ENCODE data around the gene GYPC.

DNA sequence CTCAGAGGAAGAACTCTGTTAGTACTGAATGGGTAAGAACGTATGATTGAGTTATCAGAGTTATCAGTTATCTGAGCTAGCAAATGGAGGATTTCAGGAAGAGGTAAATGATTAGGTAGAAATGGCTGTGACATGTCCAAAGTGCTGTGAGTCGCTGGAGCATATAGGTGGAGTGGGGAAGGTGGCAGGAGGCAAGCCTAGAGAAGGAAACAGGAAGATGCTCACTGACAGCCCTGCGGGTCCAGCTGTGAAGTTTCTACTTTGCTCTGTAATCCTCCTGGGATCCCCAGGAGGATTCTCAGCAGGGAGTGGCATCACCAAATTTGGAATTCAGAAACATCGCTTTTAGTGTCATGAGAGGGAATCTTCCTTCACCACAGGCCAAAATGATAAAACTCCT, 52.0 kb downstream of the GYPC start:
- TF ChIP-seq ZNF274 (IDR thresholded peaks at IDR 0.05; ENCODE audit: low read depth, low read length) (no peak), SUZ12 (IDR thresholded peaks at IDR 0.05; ENCODE audit: extremely low read depth, insufficient read depth, insufficient read length) (no peak), YY1 (IDR thresholded peaks at IDR 0.05; ENCODE audit: insufficient read depth, insufficient read length) (no peak)
